Transverse colon (tissue), 3 donors: ENCODE data around the gene CCDC33.

ENCODE experiments used
- EP300 ChIP-seq: sonication (generic); formaldehyde crosslinking; IDR thresholded peaks from one replicate; pipeline ENCODE4 v1.6.1; 2017; ENCODE audit warnings: antibody characterized with exemption, low read depth
- POLR2A ChIP-seq: fragments of 450-650 bp; IDR thresholded peaks from one replicate; pipeline ENCODE4 v1.6.1; 2016; ENCODE audit warnings: antibody characterized with exemption, mild to moderate bottlenecking, moderate library complexity
- TF ChIP-seq, protein P1 (sequence below), 5 experiments: fragments of 200-600 bp in 3 of 5; fragments of 450-650 bp in 2 of 5; sonication (generic) in 3 of 5; IDR thresholded peaks; 1 replicate in 2 of 5; 2 replicates in 3 of 5; pipeline ENCODE4 v1.5.1; 2016 to 2017; ENCODE audit warnings: antibody characterized with exemption in 5 of 5, inconsistent platforms in 3 of 5, mild to moderate bottlenecking in 2 of 5, moderate library complexity in 1 of 5

- TF ChIP-seq, protein P1, sequence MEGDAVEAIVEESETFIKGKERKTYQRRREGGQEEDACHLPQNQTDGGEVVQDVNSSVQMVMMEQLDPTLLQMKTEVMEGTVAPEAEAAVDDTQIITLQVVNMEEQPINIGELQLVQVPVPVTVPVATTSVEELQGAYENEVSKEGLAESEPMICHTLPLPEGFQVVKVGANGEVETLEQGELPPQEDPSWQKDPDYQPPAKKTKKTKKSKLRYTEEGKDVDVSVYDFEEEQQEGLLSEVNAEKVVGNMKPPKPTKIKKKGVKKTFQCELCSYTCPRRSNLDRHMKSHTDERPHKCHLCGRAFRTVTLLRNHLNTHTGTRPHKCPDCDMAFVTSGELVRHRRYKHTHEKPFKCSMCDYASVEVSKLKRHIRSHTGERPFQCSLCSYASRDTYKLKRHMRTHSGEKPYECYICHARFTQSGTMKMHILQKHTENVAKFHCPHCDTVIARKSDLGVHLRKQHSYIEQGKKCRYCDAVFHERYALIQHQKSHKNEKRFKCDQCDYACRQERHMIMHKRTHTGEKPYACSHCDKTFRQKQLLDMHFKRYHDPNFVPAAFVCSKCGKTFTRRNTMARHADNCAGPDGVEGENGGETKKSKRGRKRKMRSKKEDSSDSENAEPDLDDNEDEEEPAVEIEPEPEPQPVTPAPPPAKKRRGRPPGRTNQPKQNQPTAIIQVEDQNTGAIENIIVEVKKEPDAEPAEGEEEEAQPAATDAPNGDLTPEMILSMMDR (IDR thresholded peaks at IDR 0.05): no peak
- TF ChIP-seq POLR2A (no peak), EP300 (no peak)
Observed at GRCh38 chr15:74300057-74300795, 64.1 kb downstream of the CCDC33 start.
